ENCODE measurements around the gene ZNF860. TPM values are rescaled to one million over a fixed set of nuclear protein-coding genes. Genes with fewer than 3 reads are reported as not detected.

ZNF860 gene
- total and polyA plus RNA-seq, 2 experiments from 2014 or later: not detected

DNA sequence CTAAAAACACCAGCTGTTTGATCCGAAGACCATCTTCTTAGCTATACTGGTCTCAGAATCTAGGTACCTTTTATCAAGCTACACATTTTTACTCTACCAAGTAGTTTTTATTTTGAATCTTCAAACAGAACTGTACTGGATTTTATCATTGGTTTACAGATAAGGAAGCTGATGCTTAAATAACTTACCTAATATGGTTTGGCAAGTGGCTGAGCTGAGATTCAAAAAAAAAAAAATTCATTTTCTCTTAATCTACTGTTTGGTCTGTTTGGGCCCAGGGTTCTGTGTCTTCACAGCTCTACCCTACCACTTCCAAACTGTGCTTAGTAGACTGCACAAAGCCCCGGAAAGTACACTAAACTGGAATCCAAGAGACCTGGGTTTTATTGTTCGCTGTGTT is 35.7 kb downstream of the ZNF860 start:
- Histone ChIP-seq H3K27me3 (no peaks in the 10 kb centered on the region), H3K9me3 (ENCODE audit: low read depth) (no peaks in the 10 kb centered on the region), H3K4me1 (ENCODE audit: low read depth) (peaks cover 6% of the 10 kb centered on the region), H3K4me3 (no peak overlapping the region), H3K27ac (peak overlapping the region; percentile 1), H3K36me3 (no peaks in the 10 kb centered on the region)
- peak in 1 of 2 donors; percentile 7 for DNase-seq (ENCODE audit: low read depth in 1 of 2, low spot score in 1 of 2)
- no peak for TF ChIP-seq CTCF (IDR thresholded peaks at IDR 0.05; ENCODE audit: low read depth, low read length)

DNA sequence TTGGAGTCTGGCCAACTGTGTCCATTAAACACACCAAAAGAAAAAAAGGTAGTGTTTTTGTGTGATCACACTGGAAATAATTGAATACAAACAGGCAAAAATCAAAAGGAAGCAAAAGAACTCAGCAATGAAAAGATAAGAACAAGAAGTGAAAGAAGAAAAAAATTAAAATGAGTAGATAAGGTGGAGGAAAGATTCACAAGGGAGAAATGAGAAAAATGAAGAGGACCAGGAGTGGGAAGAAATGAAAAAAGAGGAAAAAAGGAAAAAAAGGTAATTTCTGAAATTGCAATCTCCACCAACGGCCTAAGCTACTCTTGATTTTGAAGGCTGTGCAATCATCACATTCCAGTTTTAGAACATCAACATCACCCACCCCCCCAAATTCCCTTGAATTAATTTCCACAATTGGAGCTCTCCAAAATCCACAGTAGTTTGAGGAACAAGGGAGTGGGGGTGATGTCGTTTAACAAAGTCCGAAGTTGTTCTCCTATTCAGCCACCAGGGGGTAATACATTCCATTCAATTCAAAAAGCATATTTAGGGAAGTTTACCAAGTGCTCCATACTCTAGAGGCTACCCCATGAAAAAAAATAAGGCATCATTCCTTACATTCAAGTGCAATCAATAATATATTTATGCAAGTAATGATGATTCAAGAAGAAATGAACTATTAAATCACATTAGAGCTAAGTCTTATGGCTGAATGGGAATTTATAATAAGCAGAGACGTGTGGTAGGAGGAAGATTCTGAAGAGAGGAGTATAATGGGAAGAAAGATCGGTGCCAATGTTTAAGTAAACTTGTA is 37.4 kb downstream of the ZNF860 start:
- Histone ChIP-seq H3K27me3 (no peaks in the 10 kb centered on the region), H3K4me3 (no peak overlapping the region), H3K4me1 (ENCODE audit: low read depth) (peaks cover 6% of the 10 kb centered on the region), H3K9me3 (ENCODE audit: low read depth) (no peaks in the 10 kb centered on the region), H3K36me3 (no peaks in the 10 kb centered on the region), H3K27ac (no peak overlapping the region)
- peak; percentile 71 for TF ChIP-seq CTCF (IDR thresholded peaks at IDR 0.05; ENCODE audit: low read depth, low read length)
- DNase-seq (ENCODE audit: low read depth in 1 of 2, low spot score in 1 of 2): peak; percentile 61 to 73

DNA sequence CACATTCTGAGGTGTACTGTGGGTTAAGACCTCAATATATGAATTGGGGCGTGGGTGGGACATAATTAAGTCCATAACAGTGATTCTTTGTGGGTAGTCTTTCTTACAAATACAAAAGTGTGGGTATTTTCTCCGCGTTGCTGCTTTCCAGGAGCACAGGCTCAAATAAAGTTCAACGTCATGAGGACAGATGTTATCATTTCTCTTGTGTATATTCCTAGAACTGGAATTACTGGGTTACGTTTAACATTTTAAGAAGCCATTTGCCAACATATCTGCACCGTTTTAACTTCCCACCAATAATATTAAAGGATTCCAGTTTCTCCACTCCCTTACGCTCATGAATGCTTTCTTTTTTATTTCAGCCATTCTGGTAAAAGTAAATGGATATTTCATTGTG is 39.6 kb downstream of the ZNF860 start:
- Histone ChIP-seq H3K9me3 (ENCODE audit: low read depth) (no peaks in the 10 kb centered on the region), H3K27ac (no peak overlapping the region), H3K4me3 (no peak overlapping the region), H3K36me3 (no peaks in the 10 kb centered on the region), H3K4me1 (ENCODE audit: low read depth) (peaks cover 6% of the 10 kb centered on the region), H3K27me3 (no peaks in the 10 kb centered on the region)
- no peak for TF ChIP-seq CTCF (IDR thresholded peaks at IDR 0.05; ENCODE audit: low read depth, low read length)
- DNase-seq (ENCODE audit: low read depth in 1 of 2, low spot score in 1 of 2): no peak

GRCh38 chr3:32021748-32022147 is 40.2 kb downstream of the ZNF860 start:
- TF ChIP-seq CTCF (IDR thresholded peaks at IDR 0.05; ENCODE audit: low read depth, low read length): no peak
- H3K4me1 ChIP-seq (ENCODE audit: low read depth): peaks cover 6% of the 10 kb centered on the region
- no peak for DNase-seq (ENCODE audit: low read depth in 1 of 2, low spot score in 1 of 2)

GRCh38 chr3:32022947-32023346 is 41.4 kb downstream of the ZNF860 start:
- no peaks in the 10 kb centered on the region for H3K36me3 ChIP-seq
- H3K9me3 ChIP-seq (ENCODE audit: low read depth): no peaks in the 10 kb centered on the region
- TF ChIP-seq CTCF (IDR thresholded peaks at IDR 0.05; ENCODE audit: low read depth, low read length): no peak
- no peak overlapping the region for H3K27ac ChIP-seq
- H3K4me1 ChIP-seq (ENCODE audit: low read depth): no peaks in the 10 kb centered on the region
- no peak overlapping the region for H3K4me3 ChIP-seq
- no peaks in the 10 kb centered on the region for H3K27me3 ChIP-seq
- no peak for DNase-seq (ENCODE audit: low read depth in 1 of 2, low spot score in 1 of 2)

More at GRCh38 chr3:32021748-32022147, 40.2 kb downstream of the ZNF860 start:
- no peaks in the 10 kb centered on the region for H3K27me3 ChIP-seq
- no peaks in the 10 kb centered on the region for H3K36me3 ChIP-seq
- no peak overlapping the region for H3K27ac ChIP-seq
- no peaks in the 10 kb centered on the region for H3K9me3 ChIP-seq (ENCODE audit: low read depth)
- no peak overlapping the region for H3K4me3 ChIP-seq

Measured in cardiac muscle cell (in vitro differentiated cells and primary cell).